Stomach (tissue), 4 donors: ENCODE data around the gene FCHO2.

Source experiments
- EP300 ChIP-seq: sonication (generic); formaldehyde crosslinking; IDR thresholded peaks from one replicate; pipeline ENCODE4 v1.6.1; 2017; ENCODE audit warnings: antibody characterized with exemption
- POLR2A ChIP-seq, 4 donors: fragments of 450-650 bp; IDR thresholded peaks; one replicate each; pipeline ENCODE4 v1.6.1; 2016; ENCODE audit warnings: antibody characterized with exemption in 4 of 4, control low read depth in 2 of 4, mild to moderate bottlenecking in 1 of 4, moderate library complexity in 1 of 4
- POLR2AphosphoS5 ChIP-seq, 3 donors: sonication (generic); formaldehyde crosslinking; IDR thresholded peaks; one replicate each; pipeline ENCODE4 v1.6.1; 2016; ENCODE audit warnings: antibody characterized with exemption in 3 of 3
- TF ChIP-seq, protein P1 (sequence below), 7 experiments: fragments of 450-650 bp in 4 of 7; fragments of 200-600 bp in 3 of 7; sonication (generic) in 3 of 7; IDR thresholded peaks; one replicate each; pipeline ENCODE4 v1.5.1; 2016 to 2019; ENCODE audit warnings: antibody characterized with exemption in 7 of 7, control low read depth in 2 of 7, mild to moderate bottlenecking in 1 of 7

DNA sequence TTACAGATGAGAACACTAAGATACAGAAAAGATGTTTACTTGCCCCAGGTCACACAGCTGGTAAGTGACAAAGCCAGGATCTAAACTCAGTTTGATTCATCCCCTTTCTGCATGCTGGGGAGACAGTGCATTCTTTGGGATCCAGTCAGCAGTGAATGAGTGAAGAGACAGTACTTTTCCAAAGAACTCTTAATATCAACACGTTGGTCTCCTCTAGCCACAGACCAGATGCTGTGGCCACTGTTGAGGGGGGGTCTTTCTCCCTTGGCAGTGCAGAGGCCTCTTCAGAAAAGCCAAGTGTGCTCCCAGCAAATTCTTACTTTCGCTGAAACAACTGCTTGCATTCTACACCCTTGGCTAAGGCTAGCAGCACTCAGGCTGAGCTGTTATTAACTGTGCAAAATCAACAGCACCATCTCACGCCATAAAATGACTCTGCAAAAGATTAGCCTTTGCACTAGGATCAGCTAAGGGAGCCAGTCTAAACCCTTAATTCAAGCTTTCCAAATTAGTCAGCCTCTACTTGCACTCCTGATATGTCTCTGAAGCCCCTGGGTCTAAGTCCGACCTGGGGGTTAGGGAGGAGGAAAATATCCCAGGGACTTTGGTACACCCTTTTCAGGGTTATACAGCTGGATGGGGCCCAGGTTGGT, 159.7 kb downstream of the FCHO2 start:
- TF ChIP-seq, protein P1, sequence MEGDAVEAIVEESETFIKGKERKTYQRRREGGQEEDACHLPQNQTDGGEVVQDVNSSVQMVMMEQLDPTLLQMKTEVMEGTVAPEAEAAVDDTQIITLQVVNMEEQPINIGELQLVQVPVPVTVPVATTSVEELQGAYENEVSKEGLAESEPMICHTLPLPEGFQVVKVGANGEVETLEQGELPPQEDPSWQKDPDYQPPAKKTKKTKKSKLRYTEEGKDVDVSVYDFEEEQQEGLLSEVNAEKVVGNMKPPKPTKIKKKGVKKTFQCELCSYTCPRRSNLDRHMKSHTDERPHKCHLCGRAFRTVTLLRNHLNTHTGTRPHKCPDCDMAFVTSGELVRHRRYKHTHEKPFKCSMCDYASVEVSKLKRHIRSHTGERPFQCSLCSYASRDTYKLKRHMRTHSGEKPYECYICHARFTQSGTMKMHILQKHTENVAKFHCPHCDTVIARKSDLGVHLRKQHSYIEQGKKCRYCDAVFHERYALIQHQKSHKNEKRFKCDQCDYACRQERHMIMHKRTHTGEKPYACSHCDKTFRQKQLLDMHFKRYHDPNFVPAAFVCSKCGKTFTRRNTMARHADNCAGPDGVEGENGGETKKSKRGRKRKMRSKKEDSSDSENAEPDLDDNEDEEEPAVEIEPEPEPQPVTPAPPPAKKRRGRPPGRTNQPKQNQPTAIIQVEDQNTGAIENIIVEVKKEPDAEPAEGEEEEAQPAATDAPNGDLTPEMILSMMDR (IDR thresholded peaks at IDR 0.05), result no peak
- TF ChIP-seq EP300, result no peak
- no peak for TF ChIP-seq POLR2A (IDR thresholded peaks at IDR 0.05)
- TF ChIP-seq POLR2AphosphoS5 (IDR thresholded peaks at IDR 0.05), result no peak
